ENCODE results near the gene LMAN1L.

The LMAN1L gene

DNA sequence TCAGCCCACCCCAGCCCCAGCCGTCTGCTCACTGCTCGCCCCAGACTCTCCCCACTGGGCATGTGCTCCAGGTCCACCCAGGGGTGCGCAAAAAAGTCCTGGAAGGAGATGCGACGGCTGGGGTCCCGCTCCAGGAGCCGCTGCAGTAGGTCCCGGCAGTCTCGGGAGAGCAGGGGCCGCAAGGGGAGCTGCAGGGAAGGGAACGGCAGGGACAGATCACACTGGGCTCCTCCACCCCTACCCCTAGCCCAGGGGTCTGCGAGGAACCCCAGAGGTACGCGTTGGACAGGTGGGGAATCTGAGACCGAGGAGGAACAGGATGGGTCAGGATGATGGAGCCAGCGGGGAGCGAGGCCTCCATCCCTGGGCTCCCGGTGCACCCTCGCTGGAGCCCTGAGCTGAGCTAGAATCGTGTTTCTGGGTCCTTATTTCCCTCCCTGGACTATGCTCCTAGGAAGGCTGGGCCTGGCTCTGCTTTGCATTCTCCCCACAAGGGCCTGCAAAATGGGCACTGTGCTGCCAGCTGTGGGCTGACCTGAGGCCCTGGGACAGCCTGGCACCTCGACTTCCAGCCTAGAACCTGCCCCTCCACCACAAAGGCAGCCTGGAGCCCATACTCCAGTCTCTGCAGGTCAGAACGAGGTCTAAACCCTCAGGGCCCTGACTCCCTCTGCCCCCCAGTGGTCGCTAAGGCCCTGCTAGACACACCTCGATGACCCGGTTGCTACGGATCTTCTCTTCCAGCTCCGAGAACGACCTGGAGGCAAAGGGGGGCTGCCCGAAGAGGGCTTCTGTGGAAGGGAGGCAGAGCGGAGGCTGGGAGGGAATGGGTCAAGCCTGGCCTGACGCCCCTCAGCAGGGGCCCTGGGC, 27.1 kb downstream of the LMAN1L start:
- no peak for DNase-seq

DNA sequence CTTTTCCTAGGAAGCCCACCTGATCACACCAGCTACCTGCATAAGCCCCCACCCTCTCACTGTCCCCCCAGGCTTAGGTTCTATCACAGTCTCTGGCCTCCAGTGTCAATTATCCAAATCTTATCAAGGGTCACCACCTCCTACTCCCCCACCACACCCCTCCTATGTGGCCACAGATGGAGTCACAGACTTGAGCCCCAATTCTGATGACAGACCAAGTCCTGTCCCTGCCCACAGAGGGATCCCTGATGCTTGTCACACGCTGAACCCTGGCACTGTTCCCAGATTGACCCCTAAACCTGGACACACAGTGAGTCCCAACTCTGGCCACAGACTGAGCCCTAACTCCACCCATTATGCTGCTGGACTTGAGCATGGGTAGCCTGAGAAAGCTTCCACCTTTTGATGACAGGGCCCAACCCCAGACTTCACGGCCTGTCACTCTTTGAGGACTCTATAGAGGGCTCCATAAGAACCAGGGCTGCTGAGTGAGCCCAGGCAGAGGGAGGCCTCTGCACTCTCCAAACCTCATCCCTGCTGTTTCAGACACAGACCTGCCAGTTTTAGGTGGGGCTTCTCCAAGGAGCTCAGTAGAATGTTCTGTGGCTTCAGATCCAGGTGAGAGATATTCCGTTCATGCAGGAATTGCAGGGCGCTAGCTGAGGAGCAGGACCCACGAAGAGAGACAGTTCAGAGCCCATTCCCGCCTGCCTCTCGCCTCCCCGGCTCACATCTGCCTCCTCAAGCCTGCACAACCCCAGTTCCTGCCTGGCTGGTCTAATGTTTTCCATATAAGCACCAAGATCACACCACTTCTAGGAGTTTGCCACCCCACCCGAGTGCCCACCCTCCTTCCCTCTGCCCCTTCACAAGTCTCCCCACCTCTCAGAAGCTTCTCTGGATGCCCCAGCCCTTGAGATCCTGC, 28.5 kb downstream of the LMAN1L start:
- no peak for DNase-seq

GRCh38 chr15:74841891-74842373, 29.3 kb downstream of the LMAN1L start:
- no peak for DNase-seq

- peak; percentile 85 to 87 for DNase-seq
Measured at GRCh38 chr15:74842581-74843444, 30.2 kb downstream of the LMAN1L start, which contains the start of gene ULK3. ULK3 (minus strand) TSS chr15:74843156; CDS start chr15:74843105, 51 bp downstream.

- DNase-seq = no peak
Measured at GRCh38 chr15:74843445-74843828, 30.8 kb downstream of the LMAN1L start.

DNA sequence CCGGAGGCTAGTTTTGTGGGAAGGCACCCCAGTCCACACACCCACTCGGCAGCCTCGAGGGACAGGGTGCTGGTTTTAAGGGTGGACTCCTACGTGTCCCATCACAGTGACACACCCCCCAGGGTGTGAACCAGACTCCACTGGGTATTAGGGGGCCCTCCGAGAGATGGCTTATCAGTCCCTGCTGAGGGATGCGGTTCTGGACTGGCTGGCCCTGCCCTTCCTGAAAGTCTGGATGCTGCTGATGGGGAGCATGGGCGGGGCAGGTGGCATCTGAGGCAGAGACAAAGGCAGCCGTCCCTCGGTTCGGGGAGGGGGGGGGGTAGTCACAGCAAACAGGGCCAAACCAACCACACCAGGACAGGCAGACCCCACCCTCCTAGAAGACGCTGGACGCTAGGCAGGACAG, 31.3 kb downstream of the LMAN1L start:
- DNase-seq = no peak

DNA sequence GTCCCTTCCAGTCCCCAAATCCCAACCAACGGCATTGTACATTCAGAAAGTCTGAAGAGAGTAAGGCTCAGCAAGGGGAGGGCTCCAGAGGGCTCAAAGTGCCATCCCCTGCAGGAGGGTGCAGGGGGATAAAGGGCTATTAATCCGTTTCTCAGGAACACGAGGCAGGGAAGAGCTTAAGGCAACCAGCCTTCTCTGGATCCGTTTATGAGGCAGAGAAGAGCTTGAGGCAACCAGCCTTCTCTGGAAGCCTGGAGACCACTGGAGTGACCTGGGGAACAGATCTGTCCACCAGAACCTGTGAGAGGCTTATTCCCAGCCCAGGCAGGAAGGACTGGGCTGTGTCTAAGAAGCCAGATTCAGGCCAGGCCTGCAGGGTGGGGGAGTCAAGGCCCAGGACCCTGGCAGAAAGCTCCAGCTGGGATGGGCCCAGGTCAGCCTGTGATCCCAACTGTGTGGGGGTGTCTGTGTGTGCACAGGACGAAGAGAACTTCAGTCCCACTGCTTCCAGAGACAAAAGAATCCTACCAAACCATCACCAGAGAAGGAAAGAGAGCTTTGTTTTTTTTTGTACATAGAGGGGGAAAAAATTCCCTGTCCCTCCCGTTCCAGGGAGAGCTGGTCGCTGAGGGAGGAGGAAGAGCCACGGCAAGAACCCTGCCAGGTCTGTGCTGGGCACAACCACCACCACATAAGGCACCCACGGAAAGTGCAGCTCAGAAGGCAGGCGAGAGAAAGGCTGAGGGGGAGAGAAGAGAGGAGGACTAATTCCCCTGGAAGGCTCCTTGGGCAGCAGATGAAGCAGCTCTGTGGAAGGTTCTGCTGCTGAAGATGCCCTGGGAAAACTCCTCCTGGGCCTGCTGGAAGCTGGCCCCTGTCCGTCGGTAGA, 31.9 kb downstream of the LMAN1L start:
- DNase-seq = no peak

GRCh38 chr15:74845208-74845568, 32.6 kb downstream of the LMAN1L start:
- DNase-seq = peak in 1 of 2 experiments; percentile 4

GRCh38 chr15:74845581-74845980, 32.9 kb downstream of the LMAN1L start:
- no peak for DNase-seq

GRCh38 chr15:74847432-74847831, 34.8 kb downstream of the LMAN1L start:
- no peak for DNase-seq

- no peak for DNase-seq
Measured at GRCh38 chr15:74850393-74850792, 37.8 kb downstream of the LMAN1L start.

- no peak for DNase-seq
Measured at GRCh38 chr15:74851960-74852359, 39.3 kb downstream of the LMAN1L start.

- DNase-seq = no peak
Measured at GRCh38 chr15:74854453-74855022, 41.9 kb downstream of the LMAN1L start.

DNA sequence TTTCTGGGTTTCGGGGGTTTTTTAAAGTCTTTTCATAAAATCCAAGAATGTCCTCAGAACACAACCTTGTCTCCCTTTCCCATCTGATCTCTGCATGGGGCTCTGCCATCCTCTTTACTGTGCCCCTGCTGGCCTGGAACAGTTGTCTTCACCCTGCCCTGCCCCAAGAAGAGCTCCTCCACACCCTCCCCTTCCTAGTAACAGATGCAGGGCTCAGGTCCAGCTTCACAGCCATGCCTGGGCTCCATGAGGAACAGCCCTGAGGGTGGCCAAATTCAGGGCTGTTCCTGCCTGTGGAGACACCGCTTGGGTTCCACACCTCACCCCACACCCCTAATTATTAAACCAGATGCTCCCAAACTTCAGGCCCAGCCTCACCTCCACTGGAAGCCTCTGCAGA, 43.2 kb downstream of the LMAN1L start:
- DNase-seq = no peak

GRCh38 chr15:74856537-74856936, 43.9 kb downstream of the LMAN1L start:
- no peak for DNase-seq

GRCh38 chr15:74857082-74857655, 44.5 kb downstream of the LMAN1L start:
- peak in 1 of 2 experiments; percentile 27 for DNase-seq

DNA sequence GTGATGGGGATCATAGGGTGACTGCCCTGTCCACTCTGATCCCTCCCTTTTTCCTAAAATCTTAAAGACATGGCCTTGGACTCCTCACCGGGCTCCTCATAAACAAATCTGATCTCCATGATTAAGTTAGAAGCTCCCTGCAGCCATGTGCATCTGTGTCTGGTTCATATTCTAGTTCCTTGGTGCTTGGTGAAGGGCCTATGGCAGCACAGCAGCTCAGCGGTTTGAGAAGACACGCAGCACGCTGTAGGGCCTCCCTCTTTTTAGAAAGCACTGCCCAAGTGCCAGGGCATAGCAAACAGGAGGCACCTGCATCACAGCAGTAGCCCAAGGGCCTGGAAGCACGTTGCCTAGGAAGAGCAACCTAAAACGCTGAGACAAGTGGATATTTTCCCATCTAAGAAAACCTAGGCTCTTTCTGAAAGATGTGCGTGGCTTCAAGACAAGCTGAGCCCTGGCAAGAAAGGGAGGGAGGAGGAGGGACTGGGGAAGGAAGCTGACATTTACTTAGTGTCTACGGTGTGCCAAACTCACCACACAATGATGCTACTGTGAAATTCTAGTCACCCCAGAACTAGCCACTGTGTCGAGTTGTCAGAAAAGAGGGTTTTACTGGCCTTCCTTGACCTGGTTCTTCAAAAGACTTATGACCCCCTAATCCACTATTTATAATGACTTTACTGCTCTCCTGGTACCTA, 45.2 kb downstream of the LMAN1L start:
- DNase-seq = no peak

DNA sequence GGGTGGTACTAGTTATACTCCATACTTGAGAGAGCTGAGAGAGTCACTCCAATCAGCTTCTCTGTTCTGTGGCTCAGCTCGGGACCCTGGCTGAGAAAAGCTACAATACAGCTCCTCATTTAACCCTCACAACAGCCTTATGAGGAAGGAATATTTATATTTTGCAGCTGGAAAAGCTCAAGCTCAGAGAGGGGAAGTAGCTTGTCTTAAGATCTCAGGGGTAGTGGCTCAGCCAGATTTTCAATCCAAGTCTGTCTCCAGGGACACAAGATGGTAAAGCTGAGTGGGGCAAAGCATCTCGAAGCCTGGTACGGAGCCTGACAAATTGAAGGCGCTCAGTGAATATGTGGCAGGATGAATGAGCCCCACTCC, 45.7 kb downstream of the LMAN1L start:
- peak; percentile 15 to 16 for DNase-seq

- no peak for DNase-seq
Measured at GRCh38 chr15:74863239-74864056, 50.8 kb downstream of the LMAN1L start.
